VCaP (cell line): ENCODE results near the gene NRG2.

Source experiments
- H3K27ac ChIP-seq: fragments of 450-650 bp; 2 replicates; pipeline ENCODE4 v1.5.1; 2017
- TF ChIP-seq, protein P1 (sequence below): fragments of 450-650 bp; conservative IDR thresholded peaks from 2 replicates; pipeline ENCODE4 v1.5.1; 2017; ENCODE audit warnings: mild to moderate bottlenecking, moderate library complexity

NRG2 gene

DNA sequence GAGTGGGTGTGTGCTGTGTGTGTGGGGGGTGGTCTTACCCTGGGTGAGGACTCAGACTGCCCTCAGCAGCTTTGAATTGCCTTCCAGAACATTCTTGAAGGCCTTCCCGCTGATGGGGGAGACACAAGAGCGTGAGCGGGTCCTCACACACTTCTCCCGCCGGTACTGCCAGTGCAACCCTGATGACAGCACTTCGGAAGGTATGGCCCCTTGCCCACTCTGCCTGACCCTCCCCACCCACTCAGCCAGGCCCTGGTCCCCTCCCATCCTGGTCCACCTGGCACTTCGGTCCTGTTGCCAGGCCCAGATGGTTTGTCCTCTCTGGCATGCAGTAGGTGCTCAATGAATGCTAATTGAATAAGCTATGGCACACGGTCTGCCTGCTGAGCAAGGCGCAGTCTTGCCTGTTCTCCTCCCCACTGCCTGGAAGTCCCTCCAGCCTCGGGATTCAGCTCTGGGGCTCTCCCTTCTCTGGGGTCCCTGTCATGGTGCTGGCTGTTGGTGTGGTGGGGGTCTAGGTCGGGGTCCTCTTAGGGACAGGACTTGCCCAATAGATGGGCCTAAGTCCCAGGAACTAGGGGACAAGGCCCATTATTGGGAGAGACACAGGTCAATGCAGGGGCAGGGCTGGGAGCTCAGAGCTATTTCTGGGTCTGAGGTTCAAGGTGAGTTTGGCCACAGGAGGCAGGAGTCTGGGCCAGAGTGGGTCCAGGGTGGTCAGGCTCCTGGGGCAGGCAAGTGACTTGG, 221.1 kb downstream of the NRG2 start:
- TF ChIP-seq, protein P1, sequence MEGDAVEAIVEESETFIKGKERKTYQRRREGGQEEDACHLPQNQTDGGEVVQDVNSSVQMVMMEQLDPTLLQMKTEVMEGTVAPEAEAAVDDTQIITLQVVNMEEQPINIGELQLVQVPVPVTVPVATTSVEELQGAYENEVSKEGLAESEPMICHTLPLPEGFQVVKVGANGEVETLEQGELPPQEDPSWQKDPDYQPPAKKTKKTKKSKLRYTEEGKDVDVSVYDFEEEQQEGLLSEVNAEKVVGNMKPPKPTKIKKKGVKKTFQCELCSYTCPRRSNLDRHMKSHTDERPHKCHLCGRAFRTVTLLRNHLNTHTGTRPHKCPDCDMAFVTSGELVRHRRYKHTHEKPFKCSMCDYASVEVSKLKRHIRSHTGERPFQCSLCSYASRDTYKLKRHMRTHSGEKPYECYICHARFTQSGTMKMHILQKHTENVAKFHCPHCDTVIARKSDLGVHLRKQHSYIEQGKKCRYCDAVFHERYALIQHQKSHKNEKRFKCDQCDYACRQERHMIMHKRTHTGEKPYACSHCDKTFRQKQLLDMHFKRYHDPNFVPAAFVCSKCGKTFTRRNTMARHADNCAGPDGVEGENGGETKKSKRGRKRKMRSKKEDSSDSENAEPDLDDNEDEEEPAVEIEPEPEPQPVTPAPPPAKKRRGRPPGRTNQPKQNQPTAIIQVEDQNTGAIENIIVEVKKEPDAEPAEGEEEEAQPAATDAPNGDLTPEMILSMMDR, result no peak

DNA sequence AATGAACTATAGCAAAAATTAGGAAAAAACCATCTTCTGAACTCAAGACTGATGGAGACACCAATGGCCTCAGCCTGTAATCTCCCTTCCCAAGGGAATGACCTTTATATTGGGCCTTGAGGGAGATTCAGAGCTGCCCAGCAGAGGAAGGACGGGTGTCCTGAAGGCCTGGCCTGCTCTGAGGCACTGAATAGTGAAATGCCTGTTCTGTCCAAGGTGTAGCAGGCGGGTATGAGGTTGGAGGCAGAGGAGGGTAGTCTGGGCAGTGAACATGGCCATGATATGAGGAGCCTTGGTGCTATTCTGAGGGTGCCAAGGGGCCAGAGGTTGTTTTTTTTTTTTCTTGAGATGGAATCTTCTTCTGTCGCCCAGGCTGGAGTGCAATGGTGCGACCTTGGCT, 222.5 kb downstream of the NRG2 start:
- no peak overlapping the region for H3K27ac ChIP-seq
- TF ChIP-seq, protein P1, result no peak

More for the DNA sequence above, 221.1 kb downstream of the NRG2 start:
- H3K27ac ChIP-seq, result no peak overlapping the region

DNA sequence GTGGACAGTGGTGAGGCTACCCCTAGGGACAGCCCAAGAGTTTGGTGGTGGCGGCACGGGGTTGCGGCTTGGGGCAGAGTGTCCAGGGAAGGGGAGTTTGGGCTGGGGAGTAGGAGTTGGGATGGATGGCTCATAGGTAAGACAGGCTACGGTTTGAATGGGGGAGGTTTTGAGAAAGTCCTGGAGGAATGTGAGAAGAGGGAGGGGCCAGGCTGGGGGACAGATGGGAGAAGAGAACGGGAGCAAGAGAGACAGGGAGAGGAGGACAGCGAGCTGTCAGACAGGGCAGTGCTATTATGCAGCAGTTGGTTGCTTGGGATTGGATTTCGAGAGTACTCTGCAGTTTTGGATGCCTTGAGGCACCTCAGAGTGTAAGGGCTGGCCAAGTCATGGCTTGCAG, 223.0 kb downstream of the NRG2 start:
- TF ChIP-seq, protein P1, result no peak
- H3K27ac ChIP-seq, result no peak overlapping the region

DNA sequence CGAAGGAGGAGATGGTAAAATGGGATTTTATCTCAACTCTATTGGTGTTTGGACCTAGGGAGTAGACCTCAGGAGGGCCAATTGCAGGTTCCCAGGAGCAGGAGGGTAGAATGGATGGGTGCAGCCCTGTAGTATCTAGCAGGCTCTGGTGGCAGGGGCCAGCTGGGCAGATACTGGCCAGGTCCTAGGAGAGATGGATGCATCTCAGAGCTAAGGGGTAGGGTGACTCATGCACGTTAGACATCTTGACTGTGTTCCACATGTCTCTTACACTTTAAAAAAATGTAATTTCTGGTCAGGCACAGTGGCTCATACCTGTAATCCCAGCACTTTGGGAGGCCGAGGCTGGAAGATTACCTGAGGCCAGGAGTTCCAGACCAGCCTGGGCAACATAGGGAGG, 225.1 kb downstream of the NRG2 start:
- no peak overlapping the region for H3K27ac ChIP-seq
- TF ChIP-seq, protein P1, result no peak

DNA sequence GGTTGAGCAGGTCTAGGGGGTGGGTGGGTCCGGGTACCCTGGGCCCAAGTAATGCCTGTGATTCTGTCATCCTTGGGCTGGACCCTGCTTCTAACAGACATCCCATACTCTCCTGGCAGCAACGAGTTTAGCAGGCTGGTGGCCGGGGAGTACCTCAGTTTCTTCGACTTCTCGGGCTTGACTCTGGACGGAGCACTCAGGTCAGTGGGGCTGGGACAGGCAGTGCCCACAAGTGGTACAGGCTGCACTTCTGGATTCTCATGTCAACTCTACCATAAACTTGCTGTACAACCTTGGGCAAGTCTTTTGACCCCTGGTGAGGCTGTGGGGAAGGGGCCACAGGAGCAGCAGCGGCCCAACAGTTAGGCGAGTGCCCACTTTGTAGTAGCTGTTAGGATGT, 225.7 kb downstream of the NRG2 start:
- TF ChIP-seq, protein P1, result no peak

DNA sequence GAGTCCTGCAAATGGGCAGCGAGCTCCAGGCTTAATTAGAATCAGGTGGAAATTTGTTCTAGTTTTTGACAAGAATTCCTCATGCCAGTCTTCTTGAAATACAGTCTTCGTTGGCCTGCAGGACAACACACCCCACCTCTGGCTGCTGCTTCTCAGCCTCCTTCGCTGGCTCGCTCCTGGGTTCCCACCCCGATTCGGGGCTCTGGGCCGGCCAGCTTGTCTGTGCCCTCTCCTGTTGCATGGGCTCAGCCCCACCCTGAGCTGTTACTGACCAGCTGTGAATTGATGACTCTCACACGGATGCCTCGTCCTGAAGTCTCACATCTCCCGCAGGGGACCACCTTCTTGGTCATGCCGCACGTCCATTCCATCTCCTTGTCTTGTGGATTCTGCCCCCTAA, 226.5 kb downstream of the NRG2 start:
- H3K27ac ChIP-seq, result no peak overlapping the region
- TF ChIP-seq, protein P1, result no peak

More for the DNA sequence above, 225.7 kb downstream of the NRG2 start:
- H3K27ac ChIP-seq, result no peak overlapping the region

DNA sequence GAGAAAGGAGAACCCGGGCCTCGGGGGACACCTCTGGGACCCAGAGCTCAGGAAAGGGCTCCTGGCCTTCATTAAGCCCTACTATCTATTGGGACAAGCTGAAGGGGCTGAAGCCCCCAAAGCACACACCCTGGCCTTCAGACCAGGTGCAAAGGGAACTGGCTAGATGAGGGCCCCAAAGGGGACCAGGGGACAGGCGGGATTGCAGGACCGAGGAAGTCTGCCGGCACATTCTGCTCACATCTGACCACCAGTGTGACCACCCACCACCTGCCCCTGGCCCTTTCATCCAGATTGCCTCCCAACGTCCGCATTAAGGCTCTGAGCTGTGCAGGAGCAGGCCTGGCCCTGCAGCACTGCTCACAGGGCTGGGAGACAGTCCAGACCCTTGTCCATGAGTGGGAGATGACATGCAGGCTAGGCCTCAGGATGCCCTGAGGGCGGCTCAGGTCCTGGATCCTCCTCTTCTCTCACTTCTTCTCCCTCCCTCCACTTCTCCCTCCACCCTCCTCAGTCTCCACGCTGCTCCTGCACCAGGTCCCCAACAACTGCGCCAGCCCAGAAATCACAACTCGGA, 228.3 kb downstream of the NRG2 start:
- TF ChIP-seq, protein P1, result no peak

More for the DNA sequence above, 228.3 kb downstream of the NRG2 start:
- H3K27ac ChIP-seq, result no peak overlapping the region
